ENCODE data around the gene PON2.
"Not testable (repeated sequence)": the region's sequence is repeated elsewhere in the genome, so short reads cannot be mapped to it uniquely, and the experiment has no call there.

PON2 gene

GRCh38 chr7:95405208-95405607, 29.6 kb downstream of the PON2 start:
- no peak for DNase-seq (ENCODE audit: low read depth)

- DNase-seq (ENCODE audit: low read depth): no peak
Observed at GRCh38 chr7:95404316-95404865, 30.4 kb downstream of the PON2 start.

GRCh38 chr7:95398155-95398940, 36.5 kb downstream of the PON2 start:
- no peak for DNase-seq (ENCODE audit: low read depth)

- no peak for DNase-seq (ENCODE audit: low read depth)
Observed at GRCh38 chr7:95397381-95397780, 37.4 kb downstream of the PON2 start.

- DNase-seq (ENCODE audit: low read depth): no peak
Observed at GRCh38 chr7:95396136-95397032, 38.4 kb downstream of the PON2 start, which contains the start of gene PON3. Gene PON3 (minus strand): TSS chr7:95396375. CDS start chr7:95396350, 25 bp downstream.

- DNase-seq (ENCODE audit: low read depth): no peak
Observed at GRCh38 chr7:95395755-95396135, 39.1 kb downstream of the PON2 start.

GRCh38 chr7:95394370-95394769, 40.5 kb downstream of the PON2 start:
- no peak for DNase-seq (ENCODE audit: low read depth)

GRCh38 chr7:95391761-95392160, 43.1 kb downstream of the PON2 start:
- no peak for DNase-seq (ENCODE audit: low read depth)

- DNase-seq (ENCODE audit: low read depth): no peak
Observed at GRCh38 chr7:95389516-95389915, 45.3 kb downstream of the PON2 start.

GRCh38 chr7:95379457-95379856, 55.4 kb downstream of the PON2 start:
- DNase-seq (ENCODE audit: low read depth): not testable (repeated sequence)

GRCh38 chr7:95376632-95377400, 58.0 kb downstream of the PON2 start:
- no peak for DNase-seq (ENCODE audit: low read depth)

GRCh38 chr7:95375591-95376257, 59.1 kb downstream of the PON2 start:
- no peak for DNase-seq (ENCODE audit: low read depth)

GRCh38 chr7:95373323-95373722, 61.5 kb downstream of the PON2 start:
- DNase-seq (ENCODE audit: low read depth): no peak

GRCh38 chr7:95368235-95368634, 66.6 kb downstream of the PON2 start:
- DNase-seq (ENCODE audit: low read depth): no peak

GRCh38 chr7:95367606-95368005, 67.2 kb downstream of the PON2 start:
- no peak for DNase-seq (ENCODE audit: low read depth)

GRCh38 chr7:95365151-95365550, 69.7 kb downstream of the PON2 start:
- no peak for DNase-seq (ENCODE audit: low read depth)

- DNase-seq (ENCODE audit: low read depth): no peak
Observed at GRCh38 chr7:95357623-95358022, 77.2 kb downstream of the PON2 start.

Measured in stimulated activated CD4-positive, alpha-beta T cell treated with anti-CD3 and anti-CD28 coated beads, Interleukin-2, amount 100 ng/mL, for 4 hours (primary cell).